ENCODE measurements around the gene RECQL. TPM values are rescaled to one million over a fixed set of nuclear protein-coding genes. Genes with fewer than 3 reads are reported as not detected.

RECQL gene
- total RNA-seq, 1 experiment from 2014 or later, result 49.5 TPM

DNA sequence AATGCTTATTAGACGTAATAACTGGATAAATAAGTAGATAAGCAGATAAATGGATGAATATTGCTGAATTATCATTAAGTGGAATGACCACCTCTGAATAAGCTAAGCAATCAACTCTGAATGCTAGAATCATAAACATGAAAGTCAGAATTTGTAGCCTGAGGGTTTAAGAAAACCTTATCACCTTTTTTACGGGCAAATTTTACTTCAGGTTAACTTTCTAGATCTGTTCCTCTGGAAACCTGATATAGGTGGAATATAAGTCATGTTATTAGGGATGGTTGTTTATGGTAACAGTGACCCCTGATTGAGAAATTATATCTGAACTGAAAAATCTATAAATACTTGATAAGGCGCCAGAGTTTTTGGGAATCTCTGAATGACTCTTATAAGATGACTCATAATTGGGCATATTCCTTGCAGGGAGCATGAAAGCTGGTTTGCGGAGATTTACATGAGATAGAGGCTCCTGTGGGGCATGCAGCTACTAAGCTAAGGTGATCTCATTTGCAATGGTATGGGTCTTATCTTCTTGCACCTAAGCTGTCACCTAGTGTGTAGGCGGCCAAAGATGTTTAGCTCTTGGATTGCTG lies 36.7 kb upstream of the RECQL start:
- TF ChIP-seq, protein P1, sequence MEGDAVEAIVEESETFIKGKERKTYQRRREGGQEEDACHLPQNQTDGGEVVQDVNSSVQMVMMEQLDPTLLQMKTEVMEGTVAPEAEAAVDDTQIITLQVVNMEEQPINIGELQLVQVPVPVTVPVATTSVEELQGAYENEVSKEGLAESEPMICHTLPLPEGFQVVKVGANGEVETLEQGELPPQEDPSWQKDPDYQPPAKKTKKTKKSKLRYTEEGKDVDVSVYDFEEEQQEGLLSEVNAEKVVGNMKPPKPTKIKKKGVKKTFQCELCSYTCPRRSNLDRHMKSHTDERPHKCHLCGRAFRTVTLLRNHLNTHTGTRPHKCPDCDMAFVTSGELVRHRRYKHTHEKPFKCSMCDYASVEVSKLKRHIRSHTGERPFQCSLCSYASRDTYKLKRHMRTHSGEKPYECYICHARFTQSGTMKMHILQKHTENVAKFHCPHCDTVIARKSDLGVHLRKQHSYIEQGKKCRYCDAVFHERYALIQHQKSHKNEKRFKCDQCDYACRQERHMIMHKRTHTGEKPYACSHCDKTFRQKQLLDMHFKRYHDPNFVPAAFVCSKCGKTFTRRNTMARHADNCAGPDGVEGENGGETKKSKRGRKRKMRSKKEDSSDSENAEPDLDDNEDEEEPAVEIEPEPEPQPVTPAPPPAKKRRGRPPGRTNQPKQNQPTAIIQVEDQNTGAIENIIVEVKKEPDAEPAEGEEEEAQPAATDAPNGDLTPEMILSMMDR (IDR thresholded peaks at IDR 0.05; ENCODE audit: unreplicated experiment), result no peak
- CTCF ChIA-PET, result no interaction called here
- peaks cover 19% of the 10 kb centered on the region for H3K4me1 Mint-ChIP-seq (ENCODE audit: insufficient read depth, unreplicated experiment)
- H3K27ac Mint-ChIP-seq (ENCODE audit: low read depth, unreplicated experiment), result no peak overlapping the region
- peaks cover 10% of the 10 kb centered on the region for H3K36me3 Mint-ChIP-seq (ENCODE audit: insufficient read depth, unreplicated experiment)
- H3K27me3 Mint-ChIP-seq (ENCODE audit: insufficient read depth, unreplicated experiment), result no peaks in the 10 kb centered on the region
- no peak overlapping the region for H3K4me3 Mint-ChIP-seq (ENCODE audit: unreplicated experiment)
- POLR2A ChIA-PET, result interaction anchor here (0.9 to 4.1 kb wide), 8 partner anchors 11 to 153 kb away, joined by 3 to 29 read pairs (median 4); partner anchors contain the start of genes GOLT1B, RECQL and SPX
- no peaks in the 10 kb centered on the region for H3K9me3 Mint-ChIP-seq (ENCODE audit: unreplicated experiment)
- peak; percentile 50 for DNase-seq (ENCODE audit: unreplicated experiment)
- no TSS peak for BruUV-seq (replicated peaks)
- intact Hi-C loops (cut with micrococcal nuclease), result no loop called here

DNA sequence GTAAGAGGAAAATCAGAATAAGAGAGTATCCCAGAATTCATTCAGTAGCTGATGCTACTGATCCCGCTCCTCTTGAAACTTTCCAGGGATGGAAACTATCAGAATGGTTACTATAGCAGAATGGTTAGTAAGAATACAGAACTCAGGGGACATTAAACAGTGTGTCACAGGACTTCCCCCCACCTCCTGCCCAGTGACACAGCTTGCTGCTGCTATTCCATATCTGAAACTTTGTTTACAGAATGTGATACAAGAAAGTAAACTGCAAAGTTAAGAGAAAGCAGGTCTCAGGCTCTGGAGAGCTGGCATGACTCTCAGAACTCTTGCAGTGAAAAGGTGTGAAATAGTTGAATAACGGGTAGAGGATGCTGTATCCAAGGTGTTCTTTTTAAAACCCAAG lies 28.0 kb upstream of the RECQL start:
- POLR2A ChIA-PET, result interaction anchor here (0.7 to 3.6 kb wide), 5 partner anchors 9 to 183 kb away, joined by 3 to 22 read pairs (median 5); no protein-coding TSS in a partner anchor
- Mint-ChIP-seq H3K36me3 (ENCODE audit: insufficient read depth, unreplicated experiment) (peaks cover 40% of the 10 kb centered on the region), H3K27ac (ENCODE audit: low read depth, unreplicated experiment) (no peak overlapping the region), H3K4me1 (ENCODE audit: insufficient read depth, unreplicated experiment) (peaks cover 26% of the 10 kb centered on the region), H3K4me3 (ENCODE audit: unreplicated experiment) (no peak overlapping the region), H3K9me3 (ENCODE audit: unreplicated experiment) (peaks cover 11% of the 10 kb centered on the region), H3K27me3 (ENCODE audit: insufficient read depth, unreplicated experiment) (no peaks in the 10 kb centered on the region)
- TF ChIP-seq, protein P1 (IDR thresholded peaks at IDR 0.05; ENCODE audit: unreplicated experiment), result no peak
- CTCF ChIA-PET, result no interaction called here
- no TSS peak for BruUV-seq (replicated peaks)
- DNase-seq (ENCODE audit: unreplicated experiment), result no peak
- intact Hi-C loops (cut with micrococcal nuclease), result loop anchor here (5.0 kb wide), 1 partner anchor 128 kb away; the partner anchor contains the start of gene LDHB

DNA sequence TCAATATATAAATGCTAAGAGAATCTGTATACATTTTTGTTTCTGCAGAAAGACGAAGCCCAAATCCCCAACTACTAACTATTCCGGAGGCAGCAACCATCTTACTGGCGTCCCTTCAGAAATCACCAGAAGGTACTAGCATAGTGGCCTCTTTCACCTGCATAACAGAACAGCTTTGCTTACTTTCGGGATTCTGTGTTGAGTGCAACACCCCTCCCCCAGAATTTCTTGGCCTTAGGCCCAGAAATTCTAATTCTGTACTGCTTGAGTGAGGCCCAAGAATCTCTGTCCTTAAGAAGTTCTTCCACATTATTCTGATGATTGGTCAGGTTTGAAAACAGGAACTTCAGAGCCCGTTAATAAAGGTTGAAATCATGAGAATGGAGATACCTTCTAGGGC lies 27.5 kb upstream of the RECQL start:
- Mint-ChIP-seq H3K9me3 (ENCODE audit: unreplicated experiment) (peaks cover 16% of the 10 kb centered on the region), H3K27me3 (ENCODE audit: insufficient read depth, unreplicated experiment) (no peaks in the 10 kb centered on the region), H3K36me3 (ENCODE audit: insufficient read depth, unreplicated experiment) (peaks cover 38% of the 10 kb centered on the region), H3K27ac (ENCODE audit: low read depth, unreplicated experiment) (no peak overlapping the region), H3K4me1 (ENCODE audit: insufficient read depth, unreplicated experiment) (peaks cover 26% of the 10 kb centered on the region), H3K4me3 (ENCODE audit: unreplicated experiment) (peak overlapping the region; percentile 82)
- ChIA-PET CTCF (interaction anchor here (0.7 kb wide), 1 partner anchor 90 kb away, joined by 3 read pairs; no protein-coding TSS in a partner anchor), POLR2A (interaction anchor here (0.7 to 3.6 kb wide), 6 partner anchors 9 to 182 kb away, joined by 3 to 30 read pairs (median 7); partner anchors contain the start of genes GOLT1B, LDHB and RECQL)
- TF ChIP-seq, protein P1 (IDR thresholded peaks at IDR 0.05; ENCODE audit: unreplicated experiment), result no peak
- no TSS peak for BruUV-seq (replicated peaks)
- intact Hi-C loops (cut with micrococcal nuclease), result loop anchor here (5.0 kb wide), 1 partner anchor 128 kb away; the partner anchor contains the start of gene LDHB
- DNase-seq (ENCODE audit: unreplicated experiment), result no peak

DNA sequence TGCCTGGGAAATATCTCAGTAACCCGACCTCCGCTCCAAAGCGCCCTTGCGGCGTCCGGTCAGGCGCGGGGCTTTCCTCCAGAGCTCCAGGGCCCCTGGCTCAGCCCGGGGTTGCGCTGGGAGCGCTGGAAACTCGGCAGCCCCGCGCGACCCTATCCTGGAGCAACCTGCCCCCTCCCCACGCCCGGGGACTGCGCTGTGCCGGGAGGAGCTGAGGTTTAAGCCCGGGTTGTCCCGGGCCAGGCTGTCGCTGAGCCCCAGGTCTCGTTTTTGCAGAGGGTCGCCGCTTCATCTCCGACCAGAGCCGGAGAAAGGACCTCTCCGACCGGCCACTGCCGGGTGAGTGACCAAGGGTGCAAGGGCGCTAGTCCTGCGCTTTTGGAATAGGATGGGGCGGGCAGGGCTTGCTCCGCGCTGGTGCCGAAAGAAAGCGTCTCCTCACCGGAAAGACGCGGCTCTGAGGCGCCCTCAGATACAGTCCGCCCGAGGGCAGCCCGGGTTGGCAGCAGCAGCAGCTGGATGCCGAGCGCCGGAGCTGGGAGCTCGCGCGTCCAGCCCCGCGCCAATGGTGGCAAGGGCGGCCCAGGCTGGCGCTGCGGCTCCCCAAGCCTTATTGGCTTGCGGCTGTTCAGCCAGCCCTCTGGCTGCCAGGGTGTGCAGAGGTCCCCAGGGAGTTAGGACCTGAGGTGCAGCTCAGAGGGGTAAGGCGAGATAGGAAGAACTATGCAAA lies 26.2 kb upstream of the RECQL start:
- TSS peak; percentile 59 for BruUV-seq (replicated peaks)
- peak; percentile 69 for DNase-seq (ENCODE audit: unreplicated experiment)
- Mint-ChIP-seq H3K36me3 (ENCODE audit: insufficient read depth, unreplicated experiment) (peaks cover 37% of the 10 kb centered on the region), H3K27ac (ENCODE audit: low read depth, unreplicated experiment) (peak overlapping the region; percentile 65), H3K9me3 (ENCODE audit: unreplicated experiment) (peaks cover 22% of the 10 kb centered on the region), H3K4me3 (ENCODE audit: unreplicated experiment) (peak overlapping the region; percentile 82), H3K4me1 (ENCODE audit: insufficient read depth, unreplicated experiment) (peaks cover 26% of the 10 kb centered on the region), H3K27me3 (ENCODE audit: insufficient read depth, unreplicated experiment) (no peaks in the 10 kb centered on the region)
- CTCF ChIA-PET, result interaction anchor here (0.7 to 1.3 kb wide), 6 partner anchors 22 to 170 kb away, joined by 3 to 8 read pairs (median 3); no protein-coding TSS in a partner anchor
- intact Hi-C loops (cut with micrococcal nuclease), result loop anchor here (2.0 to 5.0 kb wide), 2 partner anchors 27 to 130 kb away; partner anchors contain the start of genes GOLT1B, LDHB and RECQL
- POLR2A ChIA-PET, result interaction anchor here (0.5 to 3.6 kb wide), 9 partner anchors 9 to 240 kb away, joined by 3 to 30 read pairs (median 8); partner anchors contain the start of genes GOLT1B, LDHB and RECQL
- TF ChIP-seq, protein P1 (IDR thresholded peaks at IDR 0.05; ENCODE audit: unreplicated experiment), result no peak

All from MCF 10A (cell line).